IgD-negative memory B cell (primary cell): Measurements from ENCODE around the gene ZNF618. TPM values are rescaled to one million over a fixed set of nuclear protein-coding genes. Genes with fewer than 3 reads are reported as not detected.
A peak's percentile ranks its signal among the peaks of the same experiment; 100 is the strongest.

ENCODE experiments used
- H3K27ac Mint-ChIP-seq, 3 donors: one replicate each; pipeline ENCODE4 v1.8.0; 2020 to 2022; ENCODE audit warnings: mild to moderate bottlenecking in 3 of 3, mixed read lengths in 3 of 3, moderate library complexity in 1 of 3
- H3K27me3 Mint-ChIP-seq: one replicate; pipeline ENCODE4 v1.8.0; 2021; ENCODE audit warnings: mixed read lengths
- H3K36me3 Mint-ChIP-seq: one replicate; pipeline ENCODE4 v1.8.0; 2020; ENCODE audit warnings: mild to moderate bottlenecking, mixed read lengths
- H3K4me1 Mint-ChIP-seq, 3 donors: one replicate each; pipeline ENCODE4 v1.8.0; 2020 to 2022; ENCODE audit warnings: mixed read lengths in 3 of 3, mild to moderate bottlenecking in 1 of 3
- H3K4me3 Mint-ChIP-seq, 4 donors: one replicate each; pipeline ENCODE4 v1.8.0; 2020 to 2022; ENCODE audit warnings: mild to moderate bottlenecking in 4 of 4, mixed read lengths in 4 of 4, moderate library complexity in 3 of 4
- H3K9me3 Mint-ChIP-seq, 3 donors: one replicate each; pipeline ENCODE4 v1.8.0; 2020 to 2021; ENCODE audit warnings: mixed read lengths in 3 of 3, mild to moderate bottlenecking in 1 of 3
- polyA plus RNA-seq: library from polyadenylated mRNA; unstranded; fragments of 300-500 nt; fragmentation: Illumina TruSeq; gene quantifications from one replicate; pipeline ENCODE4 v1.2.3, GENCODE V29; 2021

ZNF618 gene
- polyA plus RNA-seq, 1 donor from 2014 or later = 2.2 TPM

DNA sequence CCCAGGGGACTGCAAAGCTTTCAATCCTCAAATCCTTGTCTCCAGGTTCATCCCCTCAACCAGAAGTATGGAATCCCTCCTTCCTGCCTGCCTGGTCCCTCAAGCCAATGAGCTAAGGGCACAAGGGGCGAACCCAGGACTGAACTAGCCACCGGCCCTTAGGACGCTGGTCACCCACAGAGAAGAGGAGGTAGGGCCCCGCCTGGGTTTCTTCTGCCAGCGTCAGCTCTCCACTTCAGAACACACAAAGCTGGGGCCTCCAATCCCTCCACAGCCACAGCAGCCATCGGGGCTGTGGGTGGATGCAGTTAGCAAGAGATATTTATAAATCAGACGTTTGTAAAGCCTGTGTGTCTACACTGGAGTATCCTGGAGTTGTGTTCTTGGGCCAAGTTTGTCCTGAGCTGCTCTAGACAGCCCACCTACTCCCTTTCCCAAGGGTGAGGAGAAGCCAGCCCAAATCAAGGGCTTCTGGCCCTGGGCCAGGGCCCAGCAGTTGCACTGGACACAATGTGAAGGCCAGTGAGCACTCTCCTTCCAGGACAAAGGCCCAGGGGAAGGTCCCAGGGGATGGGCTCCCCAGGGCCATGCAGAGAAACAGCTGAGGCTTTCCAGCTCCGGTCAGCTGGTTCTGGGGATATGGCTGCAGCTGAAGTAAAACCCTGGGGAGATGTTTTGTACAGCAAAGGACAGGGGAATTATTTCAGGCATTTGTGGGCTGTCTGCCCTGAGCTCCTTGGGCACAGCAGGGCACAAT, 183.1 kb downstream of the ZNF618 start:
- no peak overlapping the region for H3K27ac Mint-ChIP-seq
- peaks cover 0 to 5% (median 0%) of the 10 kb centered on the region in 3 donors for H3K9me3 Mint-ChIP-seq
- peaks cover 2% of the 10 kb centered on the region for H3K36me3 Mint-ChIP-seq
- H3K27me3 Mint-ChIP-seq = peaks cover 17% of the 10 kb centered on the region
- H3K4me1 Mint-ChIP-seq = no peaks in the 10 kb centered on the region
- no peak overlapping the region for H3K4me3 Mint-ChIP-seq

- peaks cover 2% of the 10 kb centered on the region for H3K36me3 Mint-ChIP-seq
- peaks cover 0 to 5% (median 0%) of the 10 kb centered on the region in 3 donors for H3K9me3 Mint-ChIP-seq
- H3K27me3 Mint-ChIP-seq = peaks cover 16% of the 10 kb centered on the region
- no peak overlapping the region for H3K27ac Mint-ChIP-seq
- H3K4me1 Mint-ChIP-seq = no peaks in the 10 kb centered on the region
- no peak overlapping the region for H3K4me3 Mint-ChIP-seq
These were observed 184.0 kb downstream of the ZNF618 start for GRCh38 chr9:114060070-114060469.

DNA sequence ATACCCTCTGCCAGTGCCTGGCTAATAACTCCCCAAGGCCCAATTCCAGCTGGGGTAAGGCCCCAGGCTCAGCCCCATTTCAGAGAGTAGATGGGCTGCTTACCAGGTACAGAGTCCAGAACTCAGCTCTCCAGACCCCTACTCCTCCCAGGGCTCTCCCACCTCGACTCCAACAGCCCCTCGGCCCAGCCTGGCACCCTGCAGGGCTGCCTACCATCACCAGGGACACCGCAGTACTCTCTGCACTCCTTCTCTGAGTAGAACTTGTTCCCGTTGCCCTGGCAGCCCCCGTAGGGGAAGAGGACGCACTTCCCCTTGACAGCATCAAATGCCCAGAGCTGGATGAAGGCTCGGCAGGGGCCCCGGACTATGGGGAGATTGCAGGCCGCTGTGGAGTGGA, 184.6 kb downstream of the ZNF618 start:
- Mint-ChIP-seq H3K4me3 (no peak overlapping the region), H3K4me1 (no peaks in the 10 kb centered on the region), H3K27ac (no peak overlapping the region), H3K36me3 (peaks cover 2% of the 10 kb centered on the region), H3K9me3 (peaks cover 0 to 5% (median 0%) of the 10 kb centered on the region in 3 donors), H3K27me3 (peaks cover 16% of the 10 kb centered on the region)

- H3K4me1 Mint-ChIP-seq = no peaks in the 10 kb centered on the region
- H3K9me3 Mint-ChIP-seq = peaks cover 0 to 5% (median 0%) of the 10 kb centered on the region in 3 donors
- no peak overlapping the region for H3K27ac Mint-ChIP-seq
- peaks cover 2% of the 10 kb centered on the region for H3K36me3 Mint-ChIP-seq
- H3K4me3 Mint-ChIP-seq = no peak overlapping the region
- H3K27me3 Mint-ChIP-seq = peaks cover 16% of the 10 kb centered on the region
These were observed 185.2 kb downstream of the ZNF618 start for GRCh38 chr9:114061292-114061691.

DNA sequence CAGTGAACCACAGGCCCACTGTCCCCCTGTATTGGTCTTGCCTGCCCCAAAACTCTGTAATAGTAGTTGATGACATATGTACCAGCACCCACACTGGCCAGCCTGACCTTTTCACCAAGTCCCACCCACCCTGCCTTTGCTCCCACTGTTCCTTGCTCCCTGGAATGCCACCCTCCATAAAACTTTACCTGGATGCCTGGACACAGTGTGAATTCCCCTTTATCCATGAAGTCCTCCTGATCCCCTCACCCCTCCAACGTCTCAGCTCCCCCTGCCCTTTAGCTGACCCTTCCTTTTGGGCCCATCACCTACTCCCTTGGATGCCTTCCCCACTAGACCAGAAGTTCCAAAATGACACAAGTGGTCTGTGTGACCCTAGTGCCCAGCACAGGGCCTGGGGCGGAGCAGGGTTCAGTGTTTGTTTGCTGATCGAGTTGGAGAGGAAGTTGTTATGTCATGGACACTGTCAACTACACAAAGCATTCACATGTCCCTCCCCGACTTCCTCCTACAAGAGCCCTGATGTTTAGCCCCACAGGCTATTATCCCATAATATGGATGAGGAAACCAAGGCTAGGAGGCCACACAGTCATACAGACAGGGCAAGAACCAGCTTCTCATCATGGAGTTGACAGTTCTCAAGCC, 185.8 kb downstream of the ZNF618 start:
- Mint-ChIP-seq H3K36me3 (peaks cover 2% of the 10 kb centered on the region), H3K4me3 (no peak overlapping the region), H3K27ac (peak overlapping the region in 1 of 3 donors; percentile 35), H3K9me3 (peaks cover 0 to 5% (median 0%) of the 10 kb centered on the region in 3 donors), H3K4me1 (no peaks in the 10 kb centered on the region), H3K27me3 (peaks cover 15% of the 10 kb centered on the region)

DNA sequence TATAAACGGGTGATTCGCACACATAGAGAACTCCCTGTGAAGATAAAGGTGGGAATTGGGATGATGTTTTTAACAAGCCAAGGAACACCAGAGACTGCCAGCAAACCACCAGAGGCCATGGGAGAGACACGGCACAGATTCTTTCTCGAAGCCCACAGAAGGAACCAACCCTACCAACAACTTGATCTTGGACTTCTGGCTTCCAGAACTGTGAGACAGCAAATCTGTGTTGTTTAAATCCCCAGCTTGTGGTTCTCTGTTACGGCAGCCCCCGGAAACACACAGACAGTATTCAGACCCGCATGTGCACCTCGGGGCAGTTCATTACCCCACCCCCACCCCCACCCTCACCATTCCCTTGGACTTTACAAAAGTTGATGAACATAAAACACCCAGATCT, 189.2 kb downstream of the ZNF618 start:
- H3K27ac Mint-ChIP-seq = no peak overlapping the region
- peaks cover 0 to 5% (median 0%) of the 10 kb centered on the region in 3 donors for H3K9me3 Mint-ChIP-seq
- H3K36me3 Mint-ChIP-seq = peaks cover 2% of the 10 kb centered on the region
- H3K4me1 Mint-ChIP-seq = no peaks in the 10 kb centered on the region
- peaks cover 9% of the 10 kb centered on the region for H3K27me3 Mint-ChIP-seq
- no peak overlapping the region for H3K4me3 Mint-ChIP-seq

GRCh38 chr9:114069476-114070187, 193.5 kb downstream of the ZNF618 start:
- Mint-ChIP-seq H3K9me3 (no peaks in the 10 kb centered on the region), H3K36me3 (no peaks in the 10 kb centered on the region), H3K27me3 (peaks cover 2% of the 10 kb centered on the region), H3K27ac (no peak overlapping the region), H3K4me3 (no peak overlapping the region), H3K4me1 (no peaks in the 10 kb centered on the region)

- Mint-ChIP-seq H3K36me3 (no peaks in the 10 kb centered on the region), H3K27me3 (peaks cover 3% of the 10 kb centered on the region), H3K4me3 (no peak overlapping the region), H3K4me1 (no peaks in the 10 kb centered on the region), H3K9me3 (peaks cover 0 to 1% (median 0%) of the 10 kb centered on the region in 3 donors), H3K27ac (no peak overlapping the region)
These were observed 194.3 kb downstream of the ZNF618 start for GRCh38 chr9:114070188-114071103.

GRCh38 chr9:114071197-114071795, 195.2 kb downstream of the ZNF618 start:
- H3K36me3 Mint-ChIP-seq = no peaks in the 10 kb centered on the region
- peaks cover 5% of the 10 kb centered on the region for H3K27me3 Mint-ChIP-seq
- no peak overlapping the region for H3K4me3 Mint-ChIP-seq
- peaks cover 0 to 5% (median 0%) of the 10 kb centered on the region in 3 donors for H3K9me3 Mint-ChIP-seq
- H3K27ac Mint-ChIP-seq = no peak overlapping the region
- no peaks in the 10 kb centered on the region for H3K4me1 Mint-ChIP-seq

DNA sequence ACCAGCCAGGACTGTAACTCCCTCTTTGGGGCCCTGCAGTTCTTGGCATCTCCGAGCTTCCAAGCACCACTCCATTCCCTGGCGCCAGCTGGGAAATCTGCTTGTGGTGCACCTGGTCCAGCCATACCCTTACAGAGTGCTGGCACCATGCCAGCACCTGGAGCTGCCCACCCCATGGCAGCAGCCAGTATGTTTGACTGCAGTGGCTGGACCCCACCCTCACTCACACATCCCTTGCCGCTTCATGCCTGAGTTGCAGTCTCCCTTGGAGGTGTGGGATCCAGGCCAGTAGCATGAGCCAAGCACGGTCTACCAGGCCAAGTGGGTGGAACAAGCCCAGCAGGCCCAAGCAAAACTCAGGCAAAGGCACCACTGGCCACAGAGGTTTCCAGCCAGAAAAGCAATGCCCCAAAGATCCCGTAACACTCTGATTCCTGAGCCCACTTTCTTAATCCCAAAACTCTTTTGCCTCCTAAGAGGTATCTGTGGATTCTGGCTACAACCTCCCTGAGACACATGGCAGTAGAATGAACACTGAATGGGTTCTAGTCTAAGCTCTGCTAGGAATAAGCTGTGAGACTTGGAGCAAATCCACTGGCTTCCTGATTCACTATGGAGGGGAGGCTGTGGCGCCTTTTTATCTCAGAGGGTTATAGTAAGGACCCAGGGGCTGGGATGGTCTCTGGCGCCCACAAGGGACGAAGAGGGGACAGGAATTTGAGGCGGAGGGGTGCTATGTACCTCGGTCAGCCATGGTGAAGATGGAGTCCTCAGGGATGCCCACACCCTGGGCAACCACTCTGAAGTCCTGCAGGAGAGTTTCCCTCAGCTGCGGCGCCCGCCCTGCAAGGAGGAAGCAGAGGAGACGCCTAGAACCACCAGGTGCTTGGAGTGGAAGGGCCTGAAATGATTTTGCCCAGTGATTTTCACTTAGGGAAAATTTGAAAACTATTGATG, 196.4 kb downstream of the ZNF618 start:
- Mint-ChIP-seq H3K36me3 (no peaks in the 10 kb centered on the region), H3K4me3 (no peak overlapping the region), H3K27ac (no peak overlapping the region), H3K4me1 (no peaks in the 10 kb centered on the region), H3K27me3 (peaks cover 13% of the 10 kb centered on the region), H3K9me3 (peaks cover 0 to 5% (median 0%) of the 10 kb centered on the region in 3 donors)

DNA sequence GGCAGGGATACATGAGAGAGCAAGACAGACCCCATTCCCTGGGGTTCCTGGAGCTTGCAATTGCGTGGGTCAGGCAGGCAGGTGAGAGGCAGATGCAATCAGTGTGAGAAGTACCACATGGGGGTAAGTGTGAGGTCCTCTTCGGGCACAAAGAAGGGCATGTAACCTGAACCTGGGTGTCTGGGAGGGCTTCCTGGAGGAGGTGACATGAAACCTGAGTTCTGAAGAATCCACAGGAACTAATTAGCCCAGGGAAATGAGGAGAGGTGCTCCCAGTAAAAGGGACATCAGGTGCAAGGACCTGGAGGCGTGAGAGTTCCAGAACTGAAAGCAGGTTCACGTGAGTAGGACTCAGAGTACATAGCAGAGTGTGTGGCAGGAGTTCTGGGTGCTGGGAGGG, 199.5 kb downstream of the ZNF618 start:
- Mint-ChIP-seq H3K9me3 (peaks cover 0 to 5% (median 0%) of the 10 kb centered on the region in 3 donors), H3K4me3 (no peak overlapping the region)

DNA sequence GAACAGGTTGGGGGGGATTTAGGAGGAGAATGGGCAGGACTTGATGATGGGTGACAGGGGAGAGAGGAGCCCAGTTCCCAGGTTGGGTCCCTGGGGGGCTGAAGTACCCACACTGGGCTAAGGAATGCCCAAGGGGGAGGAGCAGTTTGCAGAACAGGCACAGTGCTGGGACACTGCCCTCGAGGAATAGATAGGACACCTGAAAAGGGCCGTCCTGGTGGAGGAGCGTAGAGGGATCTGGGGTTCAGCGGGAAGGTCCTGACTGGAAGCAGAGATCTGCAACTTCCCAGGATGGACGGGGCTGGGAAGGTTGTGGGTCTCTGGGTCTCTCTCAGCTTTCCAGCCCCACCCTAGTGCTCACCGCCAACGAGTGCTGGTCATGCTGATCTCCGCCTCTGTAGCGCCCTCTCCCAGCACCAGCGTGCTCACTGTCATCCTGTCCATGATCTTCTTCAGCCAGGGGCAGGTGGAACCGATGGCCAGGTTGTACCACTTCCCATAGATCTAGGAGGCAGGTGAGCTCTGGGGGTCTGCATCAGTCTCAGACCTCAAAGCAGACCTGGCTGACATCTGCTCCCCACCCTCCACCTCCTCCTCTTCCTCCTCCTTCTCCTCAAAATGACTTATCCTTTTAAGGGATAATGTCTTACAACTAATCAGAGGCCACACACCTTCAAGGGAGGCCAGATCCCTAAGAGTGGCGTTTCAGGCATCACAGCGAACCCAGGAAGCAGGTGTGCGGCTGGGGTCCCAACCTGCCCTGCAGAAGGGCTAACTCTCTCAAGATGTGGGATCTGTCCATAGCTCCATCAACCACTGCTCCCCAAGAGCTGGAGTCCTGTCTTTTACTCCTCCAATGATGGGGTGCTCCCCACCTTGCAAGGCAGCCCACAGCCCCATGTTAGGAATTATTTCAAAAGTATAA, 200.4 kb downstream of the ZNF618 start:
- H3K9me3 Mint-ChIP-seq = peaks cover 0 to 5% (median 0%) of the 10 kb centered on the region in 3 donors
- no peaks in the 10 kb centered on the region for H3K36me3 Mint-ChIP-seq
- peaks cover 16% of the 10 kb centered on the region for H3K27me3 Mint-ChIP-seq
- no peaks in the 10 kb centered on the region for H3K4me1 Mint-ChIP-seq
- H3K27ac Mint-ChIP-seq = no peak overlapping the region
- H3K4me3 Mint-ChIP-seq = no peak overlapping the region

More for the DNA sequence above, 199.5 kb downstream of the ZNF618 start:
- H3K27me3 Mint-ChIP-seq = peaks cover 16% of the 10 kb centered on the region
- no peaks in the 10 kb centered on the region for H3K4me1 Mint-ChIP-seq
- no peak overlapping the region for H3K27ac Mint-ChIP-seq
- H3K36me3 Mint-ChIP-seq = no peaks in the 10 kb centered on the region
